ENCODE results near the gene EFNA3. TPM values are rescaled to one million over a fixed set of nuclear protein-coding genes. Genes with fewer than 3 reads are reported as not detected.

The EFNA3 gene
- total and polyA plus RNA-seq, 9 of the 15 experiments (the other 6 are each of a cell fraction or from before 2014, with no cell fraction given), result 0.59 to 7.9 (median 4.7) TPM

GRCh38 chr1:155081472-155082300 lies 3.0 kb downstream of the EFNA3 start (continued):
- TF ChIP-seq PBX2 (CRISPR knock-in tag; IDR thresholded peaks at IDR 0.05; ENCODE audit: low read depth), result no peak
- TF ChIP-seq PBX2 (tag; conservative IDR thresholded peaks at IDR 0.05; ENCODE audit: low read depth), result no peak
- no peak for TF ChIP-seq SMAD1 (IDR thresholded peaks at IDR 0.05; ENCODE audit: low read depth, low read length, partially characterized antibody)
- no peak for TF ChIP-seq ZBTB49 (CRISPR knock-in tag; IDR thresholded peaks at IDR 0.05; ENCODE audit: borderline replicate concordance)
